NCI-H510A (cell line): ENCODE results near the gene ABCA8.

Experiments used
- DNase-seq: peaks from one replicate; lab custom pipeline; 2025; lab: John Stamatoyannopoulos, UW

The ABCA8 gene

DNA sequence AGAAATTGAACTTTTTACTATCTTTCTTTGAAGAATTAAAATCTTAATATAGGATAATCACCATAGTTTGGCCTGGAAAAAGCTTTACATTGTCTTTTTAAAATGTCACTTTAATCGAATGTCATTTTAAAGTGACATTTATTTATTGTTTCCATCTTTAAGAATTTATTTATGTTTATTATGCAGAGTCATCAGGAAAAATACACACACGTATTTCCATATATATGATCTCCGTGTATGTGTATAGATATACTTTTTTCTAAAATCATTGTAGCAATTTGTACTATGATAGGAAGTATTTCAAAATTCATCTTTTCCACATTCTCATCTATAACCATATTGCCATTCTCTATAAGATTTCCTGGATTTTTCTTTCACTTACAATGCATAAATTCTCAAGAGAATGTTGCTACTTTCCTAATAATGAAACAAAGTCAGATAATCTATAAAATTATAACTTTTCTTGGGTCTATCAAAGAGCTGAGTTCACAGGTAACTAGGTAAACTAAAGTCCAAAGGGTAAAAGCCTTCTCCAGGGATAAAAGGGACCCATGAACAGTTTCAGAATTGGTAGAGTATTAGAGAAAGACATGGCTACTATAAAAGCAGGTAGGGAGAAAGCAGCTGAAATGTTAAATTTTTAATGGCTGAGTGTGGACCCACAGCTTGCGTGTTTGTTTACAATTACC is 11.9 kb downstream of the ABCA8 start:
- no peak for DNase-seq

DNA sequence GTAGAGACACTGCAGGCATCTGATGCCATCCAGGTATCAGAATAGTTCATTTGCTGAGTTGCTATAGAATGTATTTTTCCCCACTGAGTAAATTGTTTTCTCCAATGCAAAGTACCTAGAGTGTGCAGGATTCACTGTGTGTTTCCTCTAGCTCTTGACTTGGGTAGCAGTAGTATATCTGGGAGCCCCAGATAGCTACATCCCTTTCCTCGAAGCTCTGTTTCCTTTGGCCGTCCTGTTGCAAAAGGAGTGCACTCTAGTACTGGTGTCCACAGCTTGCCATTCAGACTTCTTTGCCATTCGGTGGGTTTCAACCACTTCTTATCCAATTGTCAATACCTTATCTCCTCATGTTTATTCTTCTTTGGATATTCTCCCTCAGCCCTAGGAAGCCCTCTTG is 12.8 kb downstream of the ABCA8 start:
- no peak for DNase-seq

DNA sequence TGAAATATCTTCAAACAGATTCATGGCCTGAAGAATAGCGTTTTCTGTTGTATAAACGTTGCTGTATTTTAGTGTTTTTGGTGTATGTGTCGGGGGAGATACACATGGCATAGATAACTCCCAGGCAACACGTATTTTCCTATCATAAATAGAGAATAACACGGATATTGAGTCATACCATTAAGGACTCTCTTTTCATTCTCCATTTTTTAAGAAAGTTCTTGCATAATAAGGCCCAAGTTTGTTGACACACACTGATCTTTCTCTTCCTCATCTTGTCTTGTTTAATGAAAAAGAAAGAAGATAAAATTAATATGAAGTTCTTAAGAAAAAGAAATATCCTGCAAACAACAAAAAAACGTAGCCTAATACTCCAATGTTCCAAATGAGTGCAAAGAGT is 13.4 kb downstream of the ABCA8 start:
- DNase-seq = no peak

DNA sequence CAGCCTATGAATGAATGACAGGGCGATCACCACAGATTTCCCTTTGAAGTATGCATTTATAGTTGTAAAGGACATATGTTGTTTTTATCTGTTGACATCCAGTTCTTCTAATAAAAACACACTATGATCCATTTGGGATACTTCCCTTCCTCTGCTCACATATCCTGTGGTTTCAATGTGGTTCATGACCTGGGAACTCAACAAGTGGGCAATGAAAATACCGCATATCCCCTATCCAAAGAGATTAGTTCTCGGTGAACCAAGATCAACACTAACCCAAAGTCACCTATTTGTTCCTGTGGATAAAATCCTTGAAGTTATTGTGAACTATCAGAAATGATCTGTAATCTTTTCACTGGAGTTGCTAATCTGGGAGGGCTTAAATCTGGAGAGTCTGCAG is 16.0 kb downstream of the ABCA8 start:
- no peak for DNase-seq

DNA sequence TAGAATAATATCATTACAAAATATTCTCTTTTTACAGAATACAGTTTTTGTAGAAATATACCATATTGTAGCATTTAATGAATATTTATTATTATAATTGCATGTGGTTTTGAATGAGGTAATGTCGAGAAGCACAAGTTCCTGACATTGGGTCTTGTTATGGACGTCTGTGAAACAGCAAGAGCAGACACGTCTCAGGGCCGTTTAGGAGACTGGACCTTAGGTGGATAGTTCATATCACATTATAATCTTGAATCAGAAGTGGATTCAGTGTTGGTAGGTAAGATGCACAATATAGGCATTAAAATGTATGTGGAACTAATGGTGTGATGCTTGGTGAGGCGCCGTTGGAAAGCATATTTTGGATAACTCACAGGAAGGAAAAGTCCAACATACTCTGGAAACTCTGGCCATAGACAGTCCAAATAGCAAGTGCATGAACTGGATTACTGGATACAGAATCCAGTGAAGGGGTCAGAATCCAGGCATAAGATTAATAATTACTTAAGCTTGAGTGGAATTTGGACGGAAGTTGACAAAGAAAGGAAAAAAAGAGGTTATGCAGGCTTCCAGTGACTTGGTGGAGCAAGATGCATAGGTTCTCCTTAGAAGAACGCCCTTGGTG is 17.2 kb downstream of the ABCA8 start:
- no peak for DNase-seq

DNA sequence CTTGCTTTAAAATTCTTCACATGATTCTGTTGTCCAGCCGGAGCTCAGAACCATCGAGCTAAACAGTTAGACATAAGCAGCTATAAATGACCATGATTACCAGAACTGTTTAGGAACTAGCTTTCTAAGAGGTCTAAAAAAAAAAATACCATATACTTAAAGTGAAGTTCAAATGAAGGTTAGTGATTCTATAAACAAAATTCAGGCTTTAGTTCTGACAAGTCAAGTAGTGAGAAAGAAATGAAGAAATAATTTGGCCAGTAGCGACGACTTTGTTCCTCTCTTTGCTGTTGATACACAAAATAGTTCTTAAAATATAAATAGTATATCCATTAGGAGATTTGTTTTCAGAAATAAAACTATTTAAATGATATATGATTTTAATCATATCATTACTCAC is 27.7 kb downstream of the ABCA8 start:
- DNase-seq = no peak

DNA sequence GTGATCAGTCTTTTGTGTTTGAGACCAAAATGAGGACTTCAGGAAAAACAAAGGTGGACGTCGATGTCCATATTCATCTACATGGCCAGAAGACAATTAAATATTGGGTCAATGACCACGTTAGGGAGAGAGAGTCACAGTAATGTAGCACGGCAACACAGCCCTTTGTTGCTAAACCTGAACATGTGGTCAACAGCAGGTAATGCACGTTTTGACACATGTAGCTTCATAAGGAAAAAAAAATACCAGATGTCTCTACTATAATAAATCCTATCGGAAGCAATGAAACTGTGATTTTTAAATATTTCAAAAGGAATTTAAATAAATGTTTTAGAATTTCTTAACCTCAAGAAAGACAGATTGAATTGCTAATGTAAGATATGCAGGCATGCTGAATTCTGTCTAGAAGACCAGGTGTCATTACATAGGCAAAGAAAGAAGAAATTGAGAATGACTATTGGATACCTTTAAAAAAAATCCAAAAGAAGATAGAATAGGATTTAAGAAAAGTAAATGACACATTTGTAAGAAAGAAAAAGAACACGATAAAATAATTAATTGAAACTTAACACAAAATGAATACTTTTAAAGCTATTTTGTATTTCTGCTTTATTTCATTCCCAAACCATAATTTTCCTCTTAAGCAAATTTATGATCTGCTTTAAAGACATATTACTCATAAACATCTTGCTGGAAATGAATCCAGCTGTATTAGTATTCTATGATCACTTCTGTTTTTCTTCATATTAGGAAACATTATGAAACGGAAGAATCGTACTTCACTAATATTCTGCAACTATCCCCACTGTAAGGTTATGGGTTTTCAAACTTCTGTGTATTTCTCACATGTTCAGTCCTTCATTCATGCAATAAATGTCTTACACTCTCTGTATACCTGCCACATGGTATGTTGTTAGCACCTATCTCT is 30.1 kb downstream of the ABCA8 start:
- no peak for DNase-seq

DNA sequence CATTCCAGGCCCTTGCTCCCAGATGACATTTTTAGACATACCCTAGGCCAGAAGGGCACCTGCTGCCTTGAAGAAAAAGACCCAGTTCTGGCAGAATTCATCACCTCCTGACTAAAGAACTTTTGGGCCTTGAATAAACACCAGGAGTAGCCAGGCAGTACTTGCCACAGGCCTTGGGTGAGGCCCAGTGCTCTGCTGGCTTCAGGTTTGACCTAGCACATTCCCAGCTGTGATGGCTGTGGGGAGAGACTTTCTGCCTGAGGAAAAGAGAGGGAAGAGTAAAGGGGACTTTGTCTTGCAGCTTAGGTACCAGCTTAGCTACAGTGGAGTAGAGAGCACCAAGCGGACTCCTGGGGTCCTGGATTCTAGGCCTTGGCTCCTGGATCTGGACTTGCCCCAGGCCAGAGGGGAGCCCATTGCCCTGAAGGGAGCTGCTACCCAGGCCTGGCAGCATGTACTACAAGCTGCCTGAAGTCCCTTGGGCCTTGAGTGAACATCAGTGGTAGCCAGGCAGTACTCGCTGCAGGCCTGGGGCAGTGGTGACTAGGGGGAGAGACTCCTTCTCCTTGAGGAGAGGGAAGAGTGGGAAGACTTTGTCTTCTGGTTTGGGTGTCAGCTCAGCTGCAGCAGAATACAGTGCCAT is 44.3 kb downstream of the ABCA8 start:
- DNase-seq = no peak

DNA sequence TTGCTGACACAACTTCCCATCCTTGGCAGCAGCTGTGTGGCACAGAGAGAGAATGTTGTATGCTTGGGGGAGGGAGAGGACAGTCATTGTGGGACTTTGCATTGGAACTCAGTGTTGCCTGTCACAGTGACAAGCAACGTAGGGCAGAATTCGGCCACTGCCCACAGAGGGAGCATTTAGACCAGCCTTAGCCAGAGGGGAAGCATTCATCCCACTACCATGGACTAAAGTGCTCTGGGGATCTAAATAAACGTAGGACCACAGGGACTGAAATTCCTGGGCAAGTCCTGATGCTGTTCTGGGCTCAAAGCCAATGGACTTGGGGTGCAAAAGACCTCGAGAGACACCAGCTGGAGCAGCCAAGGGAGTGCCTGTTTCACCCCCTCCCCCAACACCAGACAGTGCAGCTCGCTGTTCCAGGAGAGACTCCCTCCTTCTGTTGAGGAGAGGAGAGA is 44.9 kb downstream of the ABCA8 start:
- no peak for DNase-seq

DNA sequence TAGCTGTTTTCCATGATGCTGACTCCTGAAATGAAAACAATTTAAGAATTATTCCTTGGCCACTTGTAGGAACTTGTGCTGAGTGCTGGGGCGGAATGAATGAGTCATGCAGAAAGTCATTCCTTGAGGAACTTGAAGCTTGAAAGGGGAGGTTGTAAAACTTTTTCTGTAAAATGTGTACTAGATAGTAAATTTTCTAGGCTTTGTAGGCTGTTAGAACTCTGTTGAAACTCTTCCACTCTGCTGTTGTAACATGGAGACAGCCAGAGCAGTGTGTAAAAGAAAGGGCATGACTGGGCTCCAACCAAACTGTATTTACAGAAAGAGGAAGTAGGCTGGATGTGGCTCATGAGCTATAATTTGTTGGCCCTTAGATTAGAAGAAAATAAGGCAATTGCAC is 46.1 kb downstream of the ABCA8 start:
- DNase-seq = no peak

DNA sequence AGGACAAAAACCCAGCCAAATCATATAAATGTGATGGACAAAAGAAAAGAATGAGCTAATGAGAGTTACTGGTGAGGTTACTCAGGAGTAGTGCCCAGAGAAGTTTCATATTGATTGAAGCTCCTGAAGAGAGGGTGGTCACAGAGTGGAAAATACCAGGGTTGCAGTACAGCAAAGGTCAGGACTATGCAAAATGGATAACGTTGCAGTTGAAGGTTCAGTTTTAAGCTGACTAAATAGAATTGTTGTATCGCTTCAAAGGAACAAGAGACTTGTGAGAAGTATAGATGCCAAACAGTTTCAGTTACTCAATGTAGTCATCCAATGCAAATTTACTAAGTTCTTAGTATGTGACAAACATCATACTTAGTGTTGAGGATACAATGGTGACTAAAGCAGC is 47.1 kb downstream of the ABCA8 start:
- DNase-seq = no peak

DNA sequence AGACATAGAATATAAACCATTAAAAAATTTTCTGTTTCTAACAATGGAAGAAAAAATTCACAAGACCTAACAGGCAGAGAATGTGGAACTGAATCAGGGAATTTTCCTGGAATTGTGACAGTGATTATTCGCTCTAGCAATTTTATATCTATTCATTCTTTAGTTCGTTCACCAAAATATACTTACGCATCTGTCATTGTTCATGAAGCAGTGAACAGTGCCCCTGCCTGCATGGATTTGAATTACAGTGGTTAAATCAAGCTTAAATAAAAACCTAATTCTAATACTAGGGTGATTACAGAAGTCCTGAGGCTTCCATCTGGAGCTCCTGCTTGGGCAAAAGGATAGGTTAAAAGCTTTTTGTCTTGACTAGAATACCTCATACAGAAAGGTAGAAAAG is 48.6 kb downstream of the ABCA8 start:
- DNase-seq = no peak

DNA sequence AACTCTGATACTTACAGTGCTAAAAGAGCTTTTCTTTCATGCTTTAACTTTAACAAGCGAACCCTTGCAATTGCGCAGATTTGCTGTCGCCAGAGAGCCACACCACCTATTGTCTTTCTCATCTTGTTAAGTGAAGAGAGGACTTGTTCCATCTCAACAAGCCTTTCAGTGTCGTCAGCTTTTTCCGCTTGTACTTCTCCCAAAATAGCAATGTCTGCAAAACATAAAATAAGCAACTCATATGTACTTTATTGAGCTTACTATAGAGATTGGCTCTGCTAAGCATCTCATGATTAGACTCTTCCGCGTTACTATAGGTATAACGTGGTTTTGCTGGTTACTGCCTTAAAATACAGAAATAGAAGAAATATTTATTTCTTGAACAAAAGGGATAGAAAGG is 51.9 kb downstream of the ABCA8 start:
- no peak for DNase-seq

DNA sequence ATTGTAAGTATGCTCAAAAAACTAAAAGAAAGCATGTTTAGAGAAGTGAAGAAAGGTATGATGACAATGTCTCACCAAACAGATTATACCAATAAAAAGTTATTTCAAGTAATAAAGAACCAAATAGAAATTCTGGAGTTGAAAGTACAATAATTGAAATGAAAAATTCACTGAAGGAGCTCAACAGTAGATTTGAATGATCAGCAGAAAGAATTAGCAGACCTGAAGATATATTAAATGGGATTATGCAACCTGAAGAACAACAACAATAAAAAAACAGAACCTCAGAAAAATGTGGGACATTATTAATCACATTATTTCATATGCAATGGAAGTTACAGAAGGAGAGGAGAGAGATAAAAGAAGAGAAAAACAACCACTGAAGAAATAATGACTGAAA is 57.6 kb downstream of the ABCA8 start:
- no peak for DNase-seq

DNA sequence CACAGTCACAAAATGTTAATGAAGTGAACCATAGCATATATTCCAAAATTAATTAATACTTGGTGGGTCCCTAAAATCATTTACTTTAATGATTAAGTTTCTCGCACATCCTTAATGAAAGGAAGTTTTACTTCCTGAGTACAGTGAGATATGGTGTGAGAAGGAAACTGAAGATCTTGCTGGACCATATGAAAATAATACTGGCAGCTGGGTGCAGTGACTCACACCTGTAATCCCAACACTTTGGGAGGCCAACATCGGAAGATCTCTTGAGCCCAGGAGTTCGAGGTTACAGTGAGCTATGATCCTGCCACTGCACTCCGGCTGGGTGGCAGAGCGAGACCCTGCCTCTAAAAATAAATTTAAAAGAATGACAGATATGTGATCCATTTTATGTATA is 62.5 kb downstream of the ABCA8 start:
- no peak for DNase-seq

DNA sequence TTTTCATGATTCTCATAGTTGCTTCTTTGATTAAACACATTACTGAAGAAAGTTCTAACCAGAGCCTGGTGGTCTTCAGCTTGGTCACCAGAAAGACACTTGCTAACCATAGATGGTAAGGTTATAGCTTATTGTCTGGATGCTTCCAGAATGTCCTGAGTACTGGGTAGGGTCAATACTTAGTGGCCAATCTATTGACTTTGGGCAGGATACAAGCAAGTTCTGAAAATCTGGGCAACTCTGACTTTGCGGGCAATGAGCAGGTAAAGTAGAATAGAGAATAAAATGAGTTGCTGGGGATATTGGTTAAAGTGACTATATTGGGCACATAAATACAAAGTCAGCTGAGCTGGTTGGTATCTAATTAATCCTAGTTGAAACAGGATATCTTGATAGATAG is 63.0 kb downstream of the ABCA8 start:
- DNase-seq = no peak

DNA sequence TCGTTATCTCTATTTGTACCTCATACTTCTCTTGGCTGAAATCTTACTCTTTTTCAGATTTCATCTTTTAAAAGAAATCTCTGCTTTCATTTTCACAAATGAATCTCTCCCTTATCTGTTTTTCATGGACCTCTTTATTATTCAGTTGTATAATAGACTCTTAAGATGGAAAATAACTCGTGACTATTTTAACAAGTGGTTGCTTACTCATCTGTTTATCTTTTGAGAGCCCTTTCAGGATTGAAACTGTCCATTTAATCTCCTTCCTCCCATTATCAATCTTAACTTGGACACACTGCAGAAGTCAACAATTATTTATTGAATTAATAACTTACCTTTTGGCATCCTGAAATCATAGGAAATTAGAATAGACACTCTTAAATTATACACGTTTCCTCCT is 68.8 kb downstream of the ABCA8 start:
- no peak for DNase-seq

DNA sequence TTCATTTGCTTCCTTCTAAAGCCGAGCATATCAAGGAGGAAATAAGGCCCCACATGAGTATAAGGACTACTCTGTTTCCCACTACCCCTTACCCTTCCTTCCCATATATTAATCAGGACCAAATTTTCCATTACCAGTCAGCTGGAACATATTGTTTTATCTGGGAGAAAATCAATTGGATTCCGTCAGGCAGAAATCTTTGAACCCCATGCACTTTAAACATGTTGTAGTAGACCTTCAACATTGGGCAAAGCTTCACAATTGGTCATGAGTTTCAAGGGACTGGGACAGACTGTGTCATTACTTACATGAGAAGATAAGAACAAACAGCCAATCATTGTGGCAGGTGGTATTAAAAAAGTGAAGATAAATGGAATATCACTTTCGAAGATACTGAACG is 70.3 kb downstream of the ABCA8 start:
- no peak for DNase-seq

DNA sequence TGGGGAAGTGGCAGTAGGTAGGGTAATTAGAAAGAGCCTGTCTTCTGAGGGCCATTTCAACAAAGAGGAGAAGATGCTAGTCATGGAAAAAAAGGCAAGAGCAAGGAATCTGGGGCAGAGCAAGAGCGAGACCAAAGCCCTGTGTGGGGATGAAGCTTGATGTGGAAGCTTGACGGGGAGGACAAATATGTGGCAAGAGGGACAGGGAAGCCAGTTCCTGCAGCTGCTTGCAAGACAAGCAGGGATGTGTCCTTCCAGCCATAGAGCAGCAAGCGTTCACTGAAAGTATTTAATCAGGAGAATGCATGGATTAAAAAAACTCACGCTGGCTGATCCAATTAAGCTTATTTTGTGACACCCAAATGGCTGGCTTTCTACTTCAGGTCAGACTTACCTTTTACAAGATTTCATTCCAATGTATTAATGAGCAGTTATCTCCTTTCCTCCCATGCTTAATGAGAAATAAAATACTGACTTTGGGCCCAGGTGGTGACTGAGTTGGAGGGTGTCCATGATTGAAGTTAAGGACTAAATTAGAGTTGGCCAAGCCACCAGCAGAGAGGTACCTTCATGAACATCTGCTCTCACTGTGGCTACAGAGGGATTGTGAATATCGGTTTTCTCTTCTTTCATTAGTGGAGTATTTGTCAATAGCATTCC is 76.8 kb downstream of the ABCA8 start:
- DNase-seq = no peak

DNA sequence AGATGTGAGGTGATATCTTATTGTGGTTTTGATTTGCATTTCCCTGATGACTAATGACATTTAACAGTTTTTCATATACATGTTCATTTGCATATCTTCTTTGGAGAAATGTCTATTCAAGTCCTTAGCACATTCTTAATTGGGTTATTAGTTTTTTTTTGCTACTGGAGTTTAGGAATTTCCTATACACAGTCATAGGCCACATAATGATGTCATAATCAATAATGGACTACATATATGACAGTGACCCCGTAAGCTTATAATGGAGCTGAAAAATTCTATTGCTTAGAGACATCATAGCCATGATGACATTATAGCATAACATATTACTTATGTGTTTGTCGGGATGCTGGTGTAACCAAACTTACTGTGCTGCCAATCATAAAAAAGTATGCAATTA is 83.7 kb downstream of the ABCA8 start:
- no peak for DNase-seq

DNA sequence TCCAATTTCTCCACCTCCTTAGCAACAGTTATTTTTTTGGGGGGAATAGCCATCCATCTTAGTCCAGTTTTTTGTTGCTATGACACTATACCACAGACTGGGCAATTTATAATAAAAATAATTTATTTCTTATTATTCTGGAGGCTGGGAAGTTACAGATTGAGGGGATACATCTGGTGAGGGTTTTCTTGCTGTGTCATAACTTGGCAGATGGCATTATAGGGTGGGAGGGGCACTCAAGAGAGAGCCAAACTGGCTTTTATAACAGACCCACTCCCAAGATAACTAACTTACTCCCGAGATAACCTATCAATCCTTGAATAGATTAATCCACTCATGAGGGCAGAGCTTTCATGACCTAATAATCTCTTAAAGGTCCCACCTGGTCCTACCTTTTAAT is 84.2 kb downstream of the ABCA8 start:
- DNase-seq = no peak
